C4-2B (cell line): ENCODE measurements around the gene ABCA6.

ENCODE experiments used
- ZFX ChIP-seq: fragments of 450-650 bp; IDR thresholded peaks from 2 replicates; pipeline ENCODE4 v1.6.1; 2017
- TF ChIP-seq, protein P1 (sequence below): fragments of 450-650 bp; conservative IDR thresholded peaks from 2 replicates; pipeline ENCODE4 v1.5.1; 2017; ENCODE audit warnings: mild to moderate bottlenecking

DNA sequence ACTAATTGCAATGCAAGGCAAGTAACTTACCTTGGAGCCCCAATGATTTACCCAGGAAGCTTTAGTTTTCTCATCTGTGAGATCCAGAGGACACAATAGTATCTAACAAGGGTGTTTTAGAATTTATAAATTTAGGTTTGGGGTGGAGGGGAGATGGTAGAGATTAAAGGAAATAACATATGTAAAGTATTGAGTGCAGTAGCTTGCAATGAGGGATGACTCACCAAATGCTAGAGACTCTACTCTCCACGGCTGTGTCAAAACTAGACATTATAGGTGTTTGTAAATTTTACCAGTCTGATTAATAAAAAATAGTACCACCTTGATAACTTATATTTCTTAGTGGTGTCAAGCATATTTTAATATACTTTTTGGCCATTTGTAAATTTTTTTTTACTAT is 77.2 kb downstream of the ABCA6 start:
- TF ChIP-seq, protein P1, sequence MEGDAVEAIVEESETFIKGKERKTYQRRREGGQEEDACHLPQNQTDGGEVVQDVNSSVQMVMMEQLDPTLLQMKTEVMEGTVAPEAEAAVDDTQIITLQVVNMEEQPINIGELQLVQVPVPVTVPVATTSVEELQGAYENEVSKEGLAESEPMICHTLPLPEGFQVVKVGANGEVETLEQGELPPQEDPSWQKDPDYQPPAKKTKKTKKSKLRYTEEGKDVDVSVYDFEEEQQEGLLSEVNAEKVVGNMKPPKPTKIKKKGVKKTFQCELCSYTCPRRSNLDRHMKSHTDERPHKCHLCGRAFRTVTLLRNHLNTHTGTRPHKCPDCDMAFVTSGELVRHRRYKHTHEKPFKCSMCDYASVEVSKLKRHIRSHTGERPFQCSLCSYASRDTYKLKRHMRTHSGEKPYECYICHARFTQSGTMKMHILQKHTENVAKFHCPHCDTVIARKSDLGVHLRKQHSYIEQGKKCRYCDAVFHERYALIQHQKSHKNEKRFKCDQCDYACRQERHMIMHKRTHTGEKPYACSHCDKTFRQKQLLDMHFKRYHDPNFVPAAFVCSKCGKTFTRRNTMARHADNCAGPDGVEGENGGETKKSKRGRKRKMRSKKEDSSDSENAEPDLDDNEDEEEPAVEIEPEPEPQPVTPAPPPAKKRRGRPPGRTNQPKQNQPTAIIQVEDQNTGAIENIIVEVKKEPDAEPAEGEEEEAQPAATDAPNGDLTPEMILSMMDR = no peak
- no peak for TF ChIP-seq ZFX
